GM12892 (cell line): Measurements from ENCODE around the gene TIAM1.

Experiments used
- POLR2A ChIP-seq: IDR thresholded peaks from 2 replicates; pipeline ENCODE4 v1.6.1; 2011; ENCODE audit warnings: low read depth, low read length, control low read depth
- POLR2AphosphoS5 ChIP-seq: IDR thresholded peaks from 2 replicates; pipeline ENCODE4 v1.6.1; 2011; ENCODE audit warnings: low read depth, low read length, control low read depth
- TAF1 ChIP-seq: IDR thresholded peaks from 2 replicates; pipeline ENCODE4 v1.6.1; 2011; ENCODE audit warnings: low read depth, mild to moderate bottlenecking, control low read depth, low read length, borderline replicate concordance

GRCh38 chr21:31119199-31119598, 224.9 kb downstream of the TIAM1 start:
- TF ChIP-seq POLR2A (no peak), POLR2AphosphoS5 (no peak), TAF1 (no peak)
